Renal pelvis (tissue), 4 donors: ENCODE results near the gene ZBTB7B. TPM values are rescaled to one million over a fixed set of nuclear protein-coding genes. Genes with fewer than 3 reads are reported as not detected.

ENCODE experiments used
- DNase-seq: peaks from one replicate; pipeline ENCODE4 v3.0.0-alpha.2; 2013
- polyA plus RNA-seq, 3 donors: library from polyadenylated mRNA; unstranded; fragments of 120-200 nt; gene quantifications; one replicate each; pipeline ENCODE4 v1.2.1, GENCODE V29; 2013; ENCODE audit not compliant: insufficient read length in 3 of 3

Gene ZBTB7B
- polyA plus RNA-seq, 3 donors: 15.9 to 18.0 (median 16.3) TPM

DNA sequence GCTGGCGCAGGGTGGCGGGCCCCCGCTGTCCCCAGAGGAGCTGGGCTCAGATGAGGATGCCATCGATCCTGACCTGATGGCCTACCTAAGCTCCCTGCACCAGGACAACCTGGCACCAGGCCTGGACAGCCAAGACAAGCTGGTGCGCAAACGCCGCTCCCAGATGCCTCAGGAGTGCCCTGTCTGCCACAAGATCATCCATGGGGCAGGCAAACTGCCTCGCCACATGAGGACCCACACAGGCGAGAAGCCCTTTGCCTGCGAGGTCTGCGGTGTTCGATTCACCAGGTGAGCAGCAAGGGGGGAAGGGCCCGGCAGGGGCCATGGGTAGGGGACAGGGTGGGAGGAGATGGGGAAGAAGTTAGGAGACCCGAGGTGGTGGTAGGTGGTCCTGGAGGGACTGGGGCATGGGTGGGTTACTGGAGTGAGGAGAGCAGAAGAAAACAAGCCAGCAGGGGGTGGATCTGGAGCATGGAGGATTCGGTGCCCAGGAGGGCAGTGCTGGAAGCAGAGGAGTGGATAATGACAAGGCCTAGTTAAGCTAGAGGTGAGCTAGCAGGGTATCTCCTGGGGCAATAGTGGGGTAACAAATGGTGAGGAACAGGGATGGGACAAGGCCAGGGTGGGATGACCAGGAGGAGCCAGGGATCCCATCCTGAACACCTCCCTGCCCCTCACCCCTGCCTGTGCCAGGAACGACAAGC, 13.1 kb downstream of the ZBTB7B start:
- no peak for DNase-seq

DNA sequence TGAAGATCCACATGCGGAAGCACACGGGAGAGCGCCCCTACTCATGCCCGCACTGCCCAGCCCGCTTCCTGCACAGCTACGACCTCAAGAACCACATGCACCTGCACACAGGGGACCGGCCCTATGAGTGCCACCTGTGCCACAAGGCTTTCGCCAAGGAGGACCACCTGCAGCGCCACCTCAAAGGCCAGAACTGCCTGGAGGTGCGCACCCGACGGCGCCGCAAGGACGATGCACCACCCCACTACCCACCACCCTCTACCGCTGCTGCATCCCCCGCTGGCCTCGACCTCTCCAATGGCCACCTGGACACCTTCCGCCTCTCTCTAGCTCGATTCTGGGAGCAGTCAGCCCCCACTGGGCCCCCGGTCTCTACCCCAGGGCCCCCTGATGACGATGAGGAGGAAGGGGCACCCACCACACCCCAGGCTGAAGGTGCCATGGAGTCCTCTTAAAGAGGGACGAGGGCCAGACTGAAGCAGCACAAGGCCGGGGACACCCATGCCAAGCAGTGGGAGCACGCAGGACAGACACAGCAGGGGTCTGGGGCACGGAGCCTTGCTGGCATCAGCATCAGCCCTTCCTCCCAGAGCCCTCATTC, 13.7 kb downstream of the ZBTB7B start:
- no peak for DNase-seq

DNA sequence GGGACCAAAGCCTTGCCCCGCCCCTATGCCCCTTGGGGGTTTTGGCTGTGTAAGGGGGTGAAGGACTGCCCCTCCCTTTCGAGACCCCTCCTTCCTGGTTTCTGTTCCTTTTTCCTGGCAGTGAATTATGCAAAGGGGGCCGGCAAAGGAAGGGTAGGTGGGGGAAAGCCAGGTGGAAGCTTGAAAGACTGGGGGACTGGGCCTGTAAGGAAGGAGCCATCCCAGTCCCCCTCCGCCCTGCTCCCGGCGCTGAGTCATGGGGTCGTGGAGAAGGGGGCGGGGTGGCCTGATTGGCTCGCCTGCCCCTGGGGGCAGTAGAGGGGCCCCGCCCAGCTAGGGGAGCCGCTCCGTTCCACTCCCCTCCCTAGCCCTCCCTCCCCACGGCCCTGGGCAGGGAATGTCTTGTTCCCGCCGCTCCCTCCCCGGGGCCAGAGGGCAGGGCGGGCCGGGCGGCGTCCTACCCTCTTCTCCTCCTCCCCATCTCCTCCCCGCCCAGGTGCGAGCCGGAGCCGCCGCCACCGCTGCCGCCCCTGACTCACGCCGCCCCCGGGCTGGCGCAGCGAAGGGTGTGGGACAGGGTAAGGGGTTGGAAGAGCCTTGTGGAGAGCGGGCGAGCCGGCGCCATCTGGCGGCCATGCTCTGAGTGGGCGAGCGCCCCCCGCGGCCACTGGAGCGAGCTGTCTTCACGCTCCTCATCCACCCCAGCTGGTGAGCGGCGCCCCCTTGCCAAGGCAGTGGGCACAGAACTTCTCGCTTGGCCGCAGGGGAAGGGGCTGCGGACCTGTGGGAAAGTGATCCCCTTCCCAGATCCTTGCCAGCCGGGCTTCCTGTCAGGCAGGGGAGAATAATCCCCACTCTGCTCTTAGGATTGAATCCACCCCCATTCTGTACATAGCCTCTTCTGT, 14.7 kb downstream of the ZBTB7B start:
- peak; percentile 88 for DNase-seq

DNA sequence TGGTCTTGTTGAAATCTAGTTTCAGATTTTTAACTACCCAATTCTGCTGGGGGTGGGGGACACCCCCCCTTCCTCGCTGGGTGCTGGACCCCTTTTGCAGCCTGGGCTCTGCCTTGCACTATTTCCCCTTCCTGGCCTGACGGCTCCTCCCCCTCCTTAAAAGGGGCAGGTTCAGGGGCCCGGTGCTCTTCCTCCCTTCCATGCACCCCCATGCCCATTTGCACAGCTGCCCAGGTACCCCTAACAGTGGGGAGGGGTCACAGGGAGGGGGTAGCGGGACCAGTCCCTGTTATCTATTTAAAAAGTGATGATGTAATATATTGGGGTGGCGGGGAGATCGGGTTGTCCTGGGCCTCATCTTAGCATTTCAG, 15.3 kb downstream of the ZBTB7B start:
- DNase-seq: no peak

DNA sequence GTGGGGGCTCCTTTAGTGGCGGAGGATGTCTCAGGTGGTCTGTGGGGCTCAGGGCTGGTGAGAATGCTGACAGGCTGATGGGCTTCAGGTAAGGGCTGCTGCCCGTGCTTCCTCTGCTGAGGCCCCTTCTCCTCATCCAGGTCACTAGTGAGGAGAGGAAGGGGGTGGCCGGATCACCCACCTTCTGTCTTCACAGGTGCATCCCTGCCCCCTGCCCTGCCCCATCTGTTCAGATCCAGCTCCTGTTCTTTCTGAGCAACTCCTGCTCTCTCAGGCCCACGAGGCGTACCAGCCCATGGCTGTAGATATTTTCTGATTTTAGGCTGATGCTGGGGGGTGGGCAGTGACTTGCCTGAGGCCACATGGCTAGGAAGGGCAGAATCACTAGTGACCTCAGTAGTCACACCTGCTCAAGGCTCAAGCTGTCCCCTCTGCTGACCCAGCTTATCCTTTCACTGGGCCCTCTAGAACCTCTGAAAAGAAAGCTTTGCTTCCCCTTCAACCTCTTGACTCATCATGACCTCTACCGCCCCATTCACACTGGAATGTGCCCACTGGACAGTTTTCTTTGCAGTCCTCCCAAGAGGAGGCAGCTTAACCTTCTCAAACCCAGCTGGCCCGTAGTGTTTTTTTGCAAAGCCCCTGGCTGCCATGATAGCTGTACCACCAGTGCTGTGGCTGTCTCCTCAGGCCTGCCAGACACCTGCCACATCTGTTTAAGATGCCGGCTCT, 16.2 kb downstream of the ZBTB7B start:
- DNase-seq: no peak

DNA sequence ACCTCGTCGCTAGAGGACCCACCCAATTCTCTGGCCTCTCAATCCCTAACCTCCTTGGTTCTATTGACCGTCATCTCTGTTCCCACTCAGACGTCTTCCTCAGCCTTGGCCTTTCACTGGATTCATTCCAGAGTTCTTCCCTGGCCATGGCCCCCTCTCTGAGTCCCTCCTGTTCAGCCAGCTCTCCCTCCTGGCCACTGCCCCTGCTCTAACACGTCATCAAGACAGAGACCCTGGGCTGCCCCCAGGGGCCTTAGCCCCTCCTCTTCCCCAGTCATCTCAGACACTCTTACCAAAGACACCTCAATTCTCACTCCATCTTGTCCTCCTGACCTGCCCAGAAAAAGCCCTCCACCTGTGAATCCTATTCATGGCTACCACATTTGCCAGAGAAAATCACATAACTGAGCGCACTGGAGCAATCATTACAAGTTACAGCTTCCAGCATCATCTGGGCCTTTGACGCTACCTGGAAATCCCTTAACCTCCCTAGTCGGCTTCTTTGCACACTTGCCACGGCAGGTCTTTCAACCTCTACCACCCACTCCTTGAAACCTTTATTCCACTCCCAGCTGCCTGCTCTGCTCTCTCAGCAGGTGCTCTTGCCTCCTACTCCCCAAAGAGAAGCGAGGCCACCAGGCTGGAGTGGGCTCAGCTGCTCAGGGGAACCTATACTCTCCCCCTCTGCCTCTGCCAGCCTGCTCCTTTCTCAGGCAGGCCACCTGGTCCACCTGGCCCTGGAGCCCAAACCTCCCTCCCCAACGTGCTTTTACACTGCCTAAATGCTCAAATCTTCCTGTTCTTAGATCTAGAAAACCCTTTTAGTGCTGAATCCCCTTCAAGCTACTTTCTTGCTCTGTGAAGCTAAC, 17.0 kb downstream of the ZBTB7B start:
- DNase-seq: no peak

DNA sequence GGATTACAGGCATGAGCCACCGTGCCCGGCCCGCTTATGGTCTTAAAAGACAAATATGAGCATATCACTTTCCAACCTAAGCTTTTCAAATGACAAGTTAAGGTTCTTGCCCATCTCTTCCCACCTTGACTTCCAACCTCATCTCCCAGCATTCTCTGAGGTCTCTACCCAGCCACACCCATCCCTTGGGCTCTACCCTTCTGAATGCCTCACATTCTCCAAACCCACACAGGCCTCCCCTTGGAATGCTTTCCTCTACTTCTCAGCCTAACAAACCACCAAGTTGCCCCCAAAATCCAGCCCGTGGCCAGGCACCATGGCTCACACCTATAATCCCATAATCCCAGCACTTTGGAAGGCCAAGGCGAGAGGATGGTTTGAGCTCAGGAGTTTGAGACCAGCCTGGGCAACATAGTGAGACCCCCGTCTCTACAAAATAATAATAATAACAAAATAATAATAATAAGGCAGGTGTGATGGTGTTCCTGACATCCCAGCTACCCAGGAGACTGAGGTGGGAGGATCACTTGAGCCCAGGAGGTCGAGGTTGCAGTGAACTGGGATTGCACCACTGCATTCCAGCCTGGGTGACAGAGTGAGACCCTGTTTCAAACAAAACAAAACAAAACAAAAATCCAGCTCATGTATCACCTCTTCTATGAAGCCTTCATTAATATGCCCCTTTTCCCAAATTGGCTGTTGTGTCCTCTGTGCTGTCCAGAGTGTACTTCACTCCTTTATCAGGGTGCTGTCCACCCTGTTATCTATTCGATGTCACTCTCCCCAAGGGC, 19.7 kb downstream of the ZBTB7B start:
- DNase-seq: no peak

DNA sequence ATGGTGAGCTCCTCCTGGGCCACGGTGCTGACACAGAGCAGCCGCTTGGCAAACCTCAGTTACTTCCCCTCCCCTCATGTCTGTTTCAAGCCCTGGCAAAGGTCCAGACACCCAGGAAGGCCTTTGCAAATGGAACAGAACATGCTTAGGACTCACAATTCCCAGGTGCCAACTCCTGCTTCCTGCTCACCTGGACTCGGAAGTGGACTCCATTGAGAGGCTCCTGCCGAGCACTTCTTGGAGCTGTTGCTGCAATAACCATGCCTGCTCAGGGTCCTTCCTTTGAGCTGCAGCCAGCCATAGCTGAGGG, 20.3 kb downstream of the ZBTB7B start:
- no peak for DNase-seq

DNA sequence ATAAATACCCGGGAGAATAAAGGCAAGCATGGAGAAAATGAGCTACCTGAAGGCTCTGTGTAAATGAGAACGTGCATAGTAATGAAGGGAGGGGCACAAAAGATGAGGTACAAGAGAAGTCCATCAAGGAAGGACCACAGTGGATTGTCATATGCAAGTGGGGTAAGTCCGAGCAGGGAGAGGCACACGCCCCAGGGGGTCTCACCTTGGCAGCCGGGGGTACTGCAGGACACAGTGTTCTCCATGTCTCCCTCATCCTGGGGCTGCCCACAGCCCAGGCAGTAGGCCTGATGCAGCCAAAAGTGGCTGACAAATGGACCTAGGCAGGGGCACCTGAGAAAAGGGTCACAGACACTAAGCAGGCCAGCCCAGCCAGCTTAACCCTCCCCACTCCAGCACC, 21.0 kb downstream of the ZBTB7B start:
- DNase-seq: no peak

DNA sequence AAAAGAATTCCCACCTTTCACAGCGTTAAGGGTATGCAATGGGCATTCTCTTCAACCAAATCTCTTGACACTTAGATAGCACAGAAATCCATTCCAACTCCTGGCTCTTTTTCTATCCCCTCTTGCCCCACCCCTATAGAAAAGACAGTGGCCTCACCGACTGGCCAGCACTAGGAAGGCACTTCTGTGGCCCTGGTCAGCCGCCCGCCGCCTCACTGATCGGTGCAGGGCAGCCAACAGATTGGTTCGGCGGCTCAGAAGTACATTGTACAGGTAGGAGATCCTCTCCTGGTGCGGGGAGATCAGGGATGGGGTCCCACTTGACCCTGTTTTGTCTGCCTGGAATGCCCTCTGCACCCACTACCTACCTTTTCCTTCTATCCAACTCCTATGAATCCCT, 21.7 kb downstream of the ZBTB7B start:
- no peak for DNase-seq

DNA sequence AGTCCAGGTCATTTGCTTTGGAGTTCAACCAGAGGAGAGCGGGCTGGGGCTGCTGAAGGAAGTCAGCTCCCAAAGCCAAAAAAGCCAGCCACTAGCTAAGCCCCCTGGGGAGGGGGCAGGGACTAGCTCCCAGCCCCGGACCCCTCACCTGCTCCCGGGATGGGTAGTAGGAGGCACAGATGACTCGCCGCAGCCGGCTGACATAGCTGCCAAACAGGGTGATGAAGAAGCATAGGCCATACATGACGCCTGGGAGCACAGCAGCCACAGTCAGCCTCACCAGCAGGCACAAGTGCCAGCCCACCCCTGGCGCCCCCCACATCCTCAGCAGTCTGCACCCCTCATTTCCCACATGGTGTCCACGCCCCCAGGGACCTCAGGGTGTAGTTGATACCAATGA, 23.6 kb downstream of the ZBTB7B start:
- DNase-seq: no peak

DNA sequence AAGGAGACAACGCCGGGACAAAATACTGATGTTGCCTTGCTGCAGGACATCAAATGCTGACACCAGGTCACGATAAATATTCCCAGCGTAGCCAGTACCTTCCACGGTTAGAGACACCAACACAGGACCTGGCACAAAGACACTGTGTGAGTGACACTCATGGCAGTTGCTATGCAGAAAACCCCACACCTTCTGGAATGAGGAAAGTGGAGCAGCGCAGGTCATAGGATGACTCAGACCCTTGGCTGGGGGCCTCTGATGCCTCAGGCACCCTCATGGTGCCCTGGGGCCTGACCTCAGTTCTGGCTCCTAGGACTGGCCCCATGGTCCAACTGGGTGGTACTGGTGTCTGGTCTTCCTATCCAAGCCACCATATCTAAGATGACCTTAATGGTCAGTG, 24.0 kb downstream of the ZBTB7B start:
- DNase-seq: no peak

DNA sequence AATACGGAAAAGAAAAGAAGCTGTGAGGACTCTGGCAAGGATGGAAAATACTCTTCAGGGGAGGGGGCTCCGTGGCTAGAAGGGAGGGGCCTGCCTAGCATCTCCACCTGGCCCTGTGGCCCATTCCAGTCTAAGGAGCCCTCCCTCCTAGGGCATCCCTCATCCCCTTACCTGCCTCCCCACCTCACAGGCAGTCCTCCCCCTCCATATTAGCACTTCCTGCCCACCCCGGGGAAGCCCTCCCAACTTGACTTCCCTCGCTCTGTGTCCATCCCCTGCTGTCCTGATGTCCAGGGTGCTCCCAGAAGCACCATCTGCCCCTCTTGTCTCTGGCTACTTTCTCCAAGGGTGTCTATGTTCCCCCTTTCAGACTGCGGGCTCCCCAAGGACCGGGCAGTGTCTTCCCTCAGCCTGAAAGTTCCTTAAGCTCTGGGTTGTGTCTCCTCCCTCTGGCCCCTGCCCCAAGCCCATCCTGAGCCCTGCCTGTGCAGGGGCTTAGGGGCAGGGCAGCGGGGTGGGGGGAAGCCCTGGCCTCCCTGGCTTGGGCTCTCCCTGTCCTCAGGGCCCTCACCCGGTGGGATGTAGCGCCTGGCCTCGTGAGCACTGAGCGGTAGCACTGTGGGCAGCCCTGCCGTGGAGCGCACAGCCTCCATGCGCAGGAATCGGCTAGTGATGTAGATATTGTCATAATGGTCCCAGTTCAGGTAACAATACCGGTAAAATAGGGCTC, 27.1 kb downstream of the ZBTB7B start:
- no peak for DNase-seq

DNA sequence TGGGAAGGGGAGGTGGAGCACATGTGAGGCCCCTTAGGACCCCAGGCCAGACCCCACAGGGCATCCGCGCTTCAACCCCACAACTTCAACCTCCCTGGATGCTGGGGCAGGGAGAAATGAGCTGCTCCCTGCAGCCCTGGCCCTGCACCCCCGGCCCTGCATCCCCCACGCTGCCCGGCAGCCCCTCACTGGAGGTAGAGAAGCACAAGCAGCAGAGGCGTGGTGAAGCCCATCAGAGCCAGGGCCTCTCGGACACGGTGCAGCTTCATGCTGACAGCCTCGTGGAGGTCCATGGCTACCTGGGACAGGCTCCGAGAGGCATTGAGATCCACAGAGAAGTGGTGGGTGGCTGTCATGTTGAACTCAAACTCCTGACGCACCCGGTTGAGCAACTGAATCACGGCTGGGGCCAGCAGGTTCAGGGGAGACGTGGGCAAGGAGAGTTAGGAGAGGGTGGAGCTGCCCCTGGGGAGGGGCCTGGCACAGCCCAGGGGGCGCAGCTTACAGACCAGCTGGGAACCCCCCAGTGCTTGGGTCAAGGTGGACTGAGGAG, 27.7 kb downstream of the ZBTB7B start:
- DNase-seq: no peak

DNA sequence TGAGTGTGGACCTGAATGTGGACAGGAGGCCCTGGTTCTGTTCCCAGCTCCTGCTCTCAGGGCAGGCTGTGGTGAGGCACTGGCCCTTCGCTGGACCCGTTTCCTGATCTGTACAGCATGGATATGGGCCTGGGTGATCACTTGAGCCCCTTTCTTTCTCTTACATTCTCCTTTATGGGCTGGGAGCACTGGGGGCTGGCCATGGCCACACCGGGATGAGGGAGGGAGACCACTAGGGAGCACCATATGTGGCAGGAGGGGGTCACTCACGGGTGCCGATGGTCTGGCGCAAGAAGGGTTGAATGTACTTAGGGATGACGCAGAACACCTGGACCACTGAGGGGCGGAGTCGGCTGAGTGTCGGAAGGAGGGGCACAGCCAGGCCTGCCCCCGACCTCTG, 28.3 kb downstream of the ZBTB7B start:
- DNase-seq: no peak

DNA sequence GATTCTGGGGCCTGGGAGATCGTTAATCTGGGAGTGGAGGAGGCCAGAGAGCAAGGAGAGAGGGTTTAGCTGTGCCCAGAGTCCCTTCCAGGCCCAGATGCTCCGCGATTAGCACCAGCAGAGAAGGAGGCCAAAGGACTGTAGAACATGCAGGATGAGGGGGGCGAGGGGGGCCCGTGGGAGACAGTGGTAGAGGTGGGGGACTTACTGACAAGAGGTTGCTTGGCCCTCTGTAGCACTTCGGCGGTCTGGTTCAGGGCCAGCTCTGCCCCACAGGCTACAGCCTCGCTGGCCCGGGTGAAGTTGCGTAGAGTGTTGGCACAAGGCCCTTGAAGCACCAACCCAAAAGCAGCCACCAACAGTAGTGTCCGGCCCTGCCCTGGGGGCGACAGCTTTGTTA, 30.3 kb downstream of the ZBTB7B start:
- no peak for DNase-seq

DNA sequence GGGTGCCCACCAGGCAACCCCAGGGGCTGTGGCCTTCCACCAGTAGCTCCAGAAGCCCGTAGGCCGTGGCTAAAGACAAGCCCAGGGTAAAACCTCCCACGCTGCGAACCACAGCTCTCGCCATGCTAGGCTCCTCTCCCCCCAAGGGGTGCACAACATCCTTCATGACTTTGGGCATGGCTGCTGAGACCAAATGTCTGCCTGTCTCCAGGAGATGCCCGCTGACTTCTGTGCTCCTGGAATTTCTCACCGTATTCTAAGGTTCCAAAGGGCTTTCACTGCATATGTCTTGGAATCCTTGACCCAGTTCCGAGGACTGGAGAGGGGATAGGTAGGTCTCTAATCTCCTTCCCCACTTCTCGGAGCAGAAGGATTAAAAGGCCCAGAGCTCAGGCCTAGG, 30.9 kb downstream of the ZBTB7B start, which contains the start of the genes DCST1 and DCST2:
Gene DCST1, plus strand, starts transcription at position 301 of the 400 bp plus-strand sequence. CDS start 213 bp downstream, outside the sequence.
Gene DCST2, minus strand, starts transcription at position 258 of the 400 bp plus-strand sequence. Its CDS starts 80 bp downstream, at position 178.
- DNase-seq: no peak

DNA sequence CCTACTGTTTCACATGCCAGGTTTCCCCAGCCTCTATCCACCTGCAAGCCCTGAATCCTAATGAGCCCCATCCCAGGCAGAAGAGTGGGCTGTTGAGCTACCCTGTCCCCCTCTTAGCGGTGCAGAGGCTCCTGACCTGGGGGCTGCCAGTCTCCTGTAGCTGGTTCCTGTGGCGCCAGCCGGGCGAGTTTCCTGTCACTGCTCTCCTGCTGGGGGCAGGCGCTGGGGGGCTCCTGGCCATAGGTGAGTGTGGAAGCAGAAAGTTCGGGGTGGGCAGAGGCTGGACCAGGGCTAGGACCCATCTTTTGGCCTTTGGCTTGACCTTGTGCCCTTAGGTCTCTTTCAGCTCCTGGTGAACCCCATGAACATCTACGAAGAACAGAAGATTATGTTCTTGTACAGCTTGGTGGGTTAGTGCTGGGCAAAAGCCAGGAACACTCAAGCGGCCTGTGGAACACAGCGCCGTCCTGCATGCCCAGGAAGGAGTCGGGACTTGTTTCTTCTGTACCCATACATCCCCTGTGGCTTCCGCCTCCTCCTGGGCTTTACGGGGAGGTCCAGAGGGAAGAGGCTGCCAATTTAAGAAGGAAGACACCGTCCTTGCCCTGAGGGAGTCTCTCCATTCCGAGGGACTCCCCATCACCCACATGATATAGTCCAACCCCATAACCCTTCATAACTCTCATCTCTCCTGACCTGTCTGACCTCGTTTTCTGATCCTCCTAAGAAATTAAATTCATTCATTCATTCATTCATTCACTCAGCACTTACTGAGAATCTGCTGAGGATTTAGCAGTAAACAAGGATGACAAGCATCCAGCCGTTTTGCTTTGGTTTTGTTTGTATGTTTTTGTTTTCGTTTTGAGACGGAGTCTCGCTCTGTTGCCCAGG, 32.0 kb downstream of the ZBTB7B start:
- no peak for DNase-seq
